ENCODE results near the gene NELL1.

- TF ChIP-seq, protein P1, sequence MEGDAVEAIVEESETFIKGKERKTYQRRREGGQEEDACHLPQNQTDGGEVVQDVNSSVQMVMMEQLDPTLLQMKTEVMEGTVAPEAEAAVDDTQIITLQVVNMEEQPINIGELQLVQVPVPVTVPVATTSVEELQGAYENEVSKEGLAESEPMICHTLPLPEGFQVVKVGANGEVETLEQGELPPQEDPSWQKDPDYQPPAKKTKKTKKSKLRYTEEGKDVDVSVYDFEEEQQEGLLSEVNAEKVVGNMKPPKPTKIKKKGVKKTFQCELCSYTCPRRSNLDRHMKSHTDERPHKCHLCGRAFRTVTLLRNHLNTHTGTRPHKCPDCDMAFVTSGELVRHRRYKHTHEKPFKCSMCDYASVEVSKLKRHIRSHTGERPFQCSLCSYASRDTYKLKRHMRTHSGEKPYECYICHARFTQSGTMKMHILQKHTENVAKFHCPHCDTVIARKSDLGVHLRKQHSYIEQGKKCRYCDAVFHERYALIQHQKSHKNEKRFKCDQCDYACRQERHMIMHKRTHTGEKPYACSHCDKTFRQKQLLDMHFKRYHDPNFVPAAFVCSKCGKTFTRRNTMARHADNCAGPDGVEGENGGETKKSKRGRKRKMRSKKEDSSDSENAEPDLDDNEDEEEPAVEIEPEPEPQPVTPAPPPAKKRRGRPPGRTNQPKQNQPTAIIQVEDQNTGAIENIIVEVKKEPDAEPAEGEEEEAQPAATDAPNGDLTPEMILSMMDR (IDR thresholded peaks at IDR 0.05 in 4 of 5, conservative IDR thresholded peaks at IDR 0.05 in 1 of 5): no peak
- no peak for TF ChIP-seq POLR2A (IDR thresholded peaks at IDR 0.05)
These were observed 19.4 kb downstream of the NELL1 start for GRCh38 chr11:20688761-20689160.
